Cardiac muscle cell (in vitro differentiated cells and primary cell): ENCODE measurements around the gene RER1. TPM values are rescaled to one million over a fixed set of nuclear protein-coding genes. Genes with fewer than 3 reads are reported as not detected.

Source experiments
- DNase-seq, 2 donors: peaks; one replicate each; pipeline versions ENCODE4 v3.0.0 to v3.0.0-alpha.2; 2010 to 2017; ENCODE audit warnings: low read depth in 1 of 2, low spot score in 1 of 2
- H3K27ac ChIP-seq: fragments of 200-600 bp; sonication (generic); 2 replicates; pipeline ENCODE4 v1.5.1; 2016
- H3K27me3 ChIP-seq: fragments of 200-600 bp; sonication (generic); 2 replicates; pipeline ENCODE4 v1.6.0; 2016; ENCODE audit warnings: control low read depth
- H3K36me3 ChIP-seq: fragments of 200-600 bp; sonication (generic); 2 replicates; pipeline ENCODE4 v1.5.1; 2016; ENCODE audit warnings: control low read depth
- H3K4me1 ChIP-seq: fragments of 200-600 bp; sonication (generic); 2 replicates; pipeline ENCODE4 v1.8.1; 2017; ENCODE audit warnings: low read depth, mild to moderate bottlenecking, mixed run types
- H3K4me3 ChIP-seq: fragments of 200-600 bp; sonication (generic); 2 replicates; pipeline ENCODE4 v1.5.1; 2016; ENCODE audit warnings: mild to moderate bottlenecking
- H3K9me3 ChIP-seq: fragments of 200-600 bp; sonication (generic); 2 replicates; pipeline ENCODE4 v1.5.1; 2017; ENCODE audit warnings: low read depth, mild to moderate bottlenecking, control low read depth
- polyA plus RNA-seq: library from polyadenylated mRNA; unstranded; fragments of >200 nt; fragmentation: Nextera tagmentation; extraction: Ambion mirVana; gene quantifications from 2 replicates; pipeline ENCODE4 v1.2.1, GENCODE V29; 2016
- total RNA-seq: library from RNA; depleted of rRNA; stranded (reverse); fragments of >200 nt; gene quantifications from 2 replicates; pipeline ENCODE4 v1.2.3, GENCODE V29; 2016
- TF ChIP-seq, protein P1 (sequence below): IDR thresholded peaks from 2 replicates; pipeline ENCODE4 v1.5.1; 2012; ENCODE audit warnings: low read depth, mild to moderate bottlenecking, low read length

Gene RER1
- total and polyA plus RNA-seq, 2 experiments from 2014 or later = 46.5 to 112 TPM

DNA sequence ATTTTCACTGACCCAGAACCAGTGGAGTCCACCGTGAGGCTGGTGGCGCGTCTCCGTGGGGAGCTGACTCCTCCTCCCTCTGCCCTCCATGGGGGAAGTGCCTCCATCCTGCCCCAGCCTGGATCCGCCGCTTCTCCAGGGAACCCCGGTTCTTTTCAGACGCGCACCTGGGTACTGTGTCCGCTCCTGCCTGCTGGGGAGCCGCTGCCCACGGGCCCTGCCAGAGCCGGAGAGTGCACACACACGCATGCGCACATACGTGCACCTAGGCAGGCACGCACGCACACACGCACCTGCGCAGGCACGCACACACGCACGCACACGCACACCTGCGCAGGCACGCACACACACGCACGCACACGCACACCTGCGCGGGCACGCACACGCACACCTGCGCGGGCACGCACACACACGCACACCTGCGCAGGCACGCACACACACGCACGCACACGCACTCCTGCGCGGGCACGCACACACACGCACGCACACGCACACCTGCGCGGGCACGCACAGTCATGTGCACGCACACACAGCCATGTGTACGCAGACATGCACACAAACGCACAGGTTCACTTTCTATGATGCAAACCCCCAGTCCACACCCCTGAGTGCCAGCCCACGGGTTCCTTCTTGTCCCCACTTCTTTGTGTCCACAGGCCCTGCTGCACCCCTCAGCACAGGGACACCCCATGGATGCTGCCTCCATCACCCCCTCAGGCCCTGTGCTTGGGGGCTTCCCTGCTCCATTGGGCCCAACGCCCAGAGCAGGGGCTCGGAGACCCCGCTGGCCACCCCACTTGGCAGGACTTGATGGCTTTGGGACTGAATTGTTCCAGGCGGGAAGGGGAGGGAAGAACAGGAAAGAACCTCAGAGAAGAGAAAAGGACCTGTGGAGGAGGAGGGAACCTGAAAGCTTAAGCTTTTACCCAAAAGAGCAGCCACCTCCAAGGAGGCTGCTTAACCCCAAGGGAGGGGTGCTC lies 43.0 kb upstream of the RER1 start:
- DNase-seq = no peak
- no peaks in the 10 kb centered on the region for H3K27me3 ChIP-seq

DNA sequence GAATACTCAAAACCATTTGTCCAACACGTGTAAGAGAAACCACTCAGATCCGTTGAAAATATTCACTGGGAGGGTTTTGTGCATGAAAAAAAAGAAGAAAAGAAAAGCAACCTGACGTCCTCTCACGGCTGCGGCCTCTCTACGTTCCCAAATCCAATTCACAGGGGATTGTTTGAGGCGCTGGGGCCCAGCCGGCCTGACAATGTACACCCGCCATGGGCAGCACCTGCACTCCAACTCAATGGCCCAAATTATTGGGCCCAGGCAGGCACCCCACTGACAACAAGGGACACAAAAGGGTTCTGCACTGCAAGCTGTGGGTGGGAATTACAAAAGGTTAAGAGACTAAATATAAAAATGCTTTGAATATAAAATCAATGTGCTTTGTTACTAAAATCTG lies 41.8 kb upstream of the RER1 start:
- H3K9me3 ChIP-seq = no peaks in the 10 kb centered on the region
- H3K27me3 ChIP-seq = no peaks in the 10 kb centered on the region
- TF ChIP-seq, protein P1, sequence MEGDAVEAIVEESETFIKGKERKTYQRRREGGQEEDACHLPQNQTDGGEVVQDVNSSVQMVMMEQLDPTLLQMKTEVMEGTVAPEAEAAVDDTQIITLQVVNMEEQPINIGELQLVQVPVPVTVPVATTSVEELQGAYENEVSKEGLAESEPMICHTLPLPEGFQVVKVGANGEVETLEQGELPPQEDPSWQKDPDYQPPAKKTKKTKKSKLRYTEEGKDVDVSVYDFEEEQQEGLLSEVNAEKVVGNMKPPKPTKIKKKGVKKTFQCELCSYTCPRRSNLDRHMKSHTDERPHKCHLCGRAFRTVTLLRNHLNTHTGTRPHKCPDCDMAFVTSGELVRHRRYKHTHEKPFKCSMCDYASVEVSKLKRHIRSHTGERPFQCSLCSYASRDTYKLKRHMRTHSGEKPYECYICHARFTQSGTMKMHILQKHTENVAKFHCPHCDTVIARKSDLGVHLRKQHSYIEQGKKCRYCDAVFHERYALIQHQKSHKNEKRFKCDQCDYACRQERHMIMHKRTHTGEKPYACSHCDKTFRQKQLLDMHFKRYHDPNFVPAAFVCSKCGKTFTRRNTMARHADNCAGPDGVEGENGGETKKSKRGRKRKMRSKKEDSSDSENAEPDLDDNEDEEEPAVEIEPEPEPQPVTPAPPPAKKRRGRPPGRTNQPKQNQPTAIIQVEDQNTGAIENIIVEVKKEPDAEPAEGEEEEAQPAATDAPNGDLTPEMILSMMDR = no peak
- H3K36me3 ChIP-seq = no peaks in the 10 kb centered on the region
- H3K27ac ChIP-seq = no peak overlapping the region
- no peak for DNase-seq
- no peak overlapping the region for H3K4me3 ChIP-seq
- H3K4me1 ChIP-seq = no peaks in the 10 kb centered on the region

More for the DNA sequence above, 43.0 kb upstream of the RER1 start:
- TF ChIP-seq, protein P1 = no peak
- no peaks in the 10 kb centered on the region for H3K4me1 ChIP-seq
- H3K9me3 ChIP-seq = no peaks in the 10 kb centered on the region
- H3K36me3 ChIP-seq = no peaks in the 10 kb centered on the region
- H3K4me3 ChIP-seq = no peak overlapping the region
- no peak overlapping the region for H3K27ac ChIP-seq

DNA sequence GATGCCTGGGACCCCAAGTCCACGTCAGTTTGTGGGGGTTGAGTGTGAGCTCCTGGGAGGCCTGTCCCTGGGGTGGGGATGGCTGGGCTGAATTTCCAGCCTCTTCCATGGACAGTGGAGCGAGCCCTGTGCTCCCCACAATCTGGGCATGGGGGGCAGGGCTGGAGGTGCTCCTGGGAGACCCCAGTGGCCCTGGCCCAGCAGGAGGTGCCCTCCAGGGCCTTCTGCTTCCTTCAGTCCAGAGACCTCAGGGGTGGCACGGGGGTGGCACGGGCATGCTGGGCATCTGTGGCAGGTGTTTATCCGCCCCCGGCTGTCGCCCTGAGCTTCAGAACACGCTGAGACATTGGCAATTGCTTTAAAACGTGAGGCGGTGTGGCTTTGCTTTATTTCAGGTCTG lies 41.1 kb upstream of the RER1 start:
- Histone ChIP-seq H3K4me1 (no peaks in the 10 kb centered on the region), H3K27ac (no peak overlapping the region), H3K27me3 (no peaks in the 10 kb centered on the region), H3K9me3 (no peaks in the 10 kb centered on the region), H3K36me3 (no peaks in the 10 kb centered on the region), H3K4me3 (no peak overlapping the region)
- DNase-seq = no peak
- TF ChIP-seq, protein P1 = no peak

DNA sequence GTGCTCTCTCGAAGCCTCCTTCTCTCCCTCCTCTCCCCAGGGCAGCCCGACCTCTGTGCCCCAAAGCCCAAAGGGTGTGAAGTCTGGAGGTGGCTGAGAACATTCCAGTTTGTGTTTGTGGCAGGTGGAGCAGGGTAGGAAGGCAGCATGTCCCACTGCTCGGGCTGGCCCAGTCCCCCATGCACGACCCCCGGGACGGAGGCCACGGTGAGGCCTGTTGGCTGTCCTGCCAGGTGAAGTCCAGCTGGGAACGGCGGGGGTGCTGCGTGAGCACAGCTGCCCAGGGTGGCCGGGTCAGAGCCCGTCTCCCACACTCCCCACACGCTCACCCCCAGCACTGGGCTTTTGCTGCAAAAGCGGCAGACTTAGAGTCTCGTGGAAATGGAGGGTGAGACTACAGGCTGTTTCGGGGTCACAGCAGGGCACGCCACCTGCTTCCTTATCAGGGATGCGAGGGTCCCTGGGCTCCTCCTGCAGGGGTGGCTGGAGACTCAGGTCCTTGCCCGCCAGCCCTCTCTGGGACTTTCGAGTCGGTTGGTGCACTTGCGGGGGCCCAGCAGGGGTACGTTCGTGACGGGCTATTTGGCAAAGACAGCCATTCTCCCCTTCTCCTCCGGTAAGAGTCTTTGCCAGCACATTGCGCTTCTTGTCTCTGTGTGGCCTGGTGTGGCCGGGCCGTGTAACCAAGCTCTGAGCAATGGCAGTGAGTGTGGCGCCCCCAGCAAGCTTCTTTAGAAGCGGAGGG lies 40.6 kb upstream of the RER1 start:
- H3K36me3 ChIP-seq = no peaks in the 10 kb centered on the region
- no peaks in the 10 kb centered on the region for H3K27me3 ChIP-seq
- TF ChIP-seq, protein P1 = no peak
- H3K27ac ChIP-seq = no peak overlapping the region
- no peak for DNase-seq
- no peaks in the 10 kb centered on the region for H3K4me1 ChIP-seq
- H3K9me3 ChIP-seq = no peaks in the 10 kb centered on the region
- no peak overlapping the region for H3K4me3 ChIP-seq

DNA sequence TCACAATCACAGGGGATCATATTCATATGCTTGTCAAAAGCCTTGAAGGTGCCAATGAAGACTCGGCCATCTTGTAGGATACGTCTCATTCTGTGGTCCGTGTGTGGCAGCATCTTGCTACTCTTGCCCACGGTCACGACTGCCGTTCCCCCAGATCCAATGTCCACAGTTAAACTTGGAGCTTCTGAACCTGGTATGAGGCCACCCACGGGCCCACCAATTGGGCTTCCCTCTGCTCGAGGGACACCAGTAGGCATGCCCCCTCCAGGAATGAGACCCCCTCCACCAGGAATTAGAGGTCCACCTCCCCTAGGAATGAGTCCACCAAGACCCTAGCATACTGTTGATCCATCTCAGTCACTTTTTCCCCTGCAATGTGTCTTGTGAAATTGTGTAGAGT lies 39.9 kb upstream of the RER1 start:
- no peaks in the 10 kb centered on the region for H3K36me3 ChIP-seq
- DNase-seq = no peak
- TF ChIP-seq, protein P1 = no peak
- no peaks in the 10 kb centered on the region for H3K27me3 ChIP-seq
- no peaks in the 10 kb centered on the region for H3K4me1 ChIP-seq
- H3K9me3 ChIP-seq = no peaks in the 10 kb centered on the region
- H3K27ac ChIP-seq = no peak overlapping the region
- H3K4me3 ChIP-seq = no peak overlapping the region
